CD8-positive, alpha-beta memory T cell (primary cell): ENCODE measurements around the gene TBC1D2B. TPM values are rescaled to one million over a fixed set of nuclear protein-coding genes. Genes with fewer than 3 reads are reported as not detected.
A peak's percentile ranks its signal among the peaks of the same experiment; 100 is the strongest.

Experiments
- CTCF ChIA-PET: fragments of 350-600 bp; sonication (Branson Sonifier 250); formaldehyde crosslinking; loops from one replicate; lab custom pipeline; 2021; ENCODE audit warnings: antibody characterized with exemption; lab: Charles Lee
- POLR2A ChIA-PET: fragments of 350-600 bp; sonication (Branson Sonifier 250); formaldehyde crosslinking; loops from one replicate; lab custom pipeline; 2021; ENCODE audit warnings: antibody characterized with exemption; lab: Charles Lee
- DNase-seq, 5 donors: peaks; one replicate each; pipeline versions ENCODE4 v3.0.0 to v3.0.0-alpha.2; 2020 to 2022; ENCODE audit warnings: mixed read lengths in 1 of 5
- H3K27ac ChIP-seq: one replicate; pipeline ENCODE4 v1.7.0; 2013; ENCODE audit warnings: low read depth, mild to moderate bottlenecking, low read length, moderate library complexity
- H3K27me3 ChIP-seq: 2 replicates; pipeline ENCODE4 v1.7.0; 2013; ENCODE audit warnings: low read length, mild to moderate bottlenecking; ENCODE audit not compliant: insufficient read depth, poor library complexity, severe bottlenecking
- H3K36me3 ChIP-seq: 2 replicates; pipeline ENCODE4 v1.7.0; 2013; ENCODE audit warnings: mild to moderate bottlenecking, low read length, moderate library complexity; ENCODE audit not compliant: insufficient read depth
- H3K4me1 ChIP-seq: 2 replicates; pipeline ENCODE4 v1.7.0; 2013; ENCODE audit warnings: mild to moderate bottlenecking, low read length, moderate library complexity; ENCODE audit not compliant: insufficient read depth
- H3K4me3 ChIP-seq: 2 replicates; pipeline ENCODE4 v1.7.0; 2013; ENCODE audit warnings: mild to moderate bottlenecking, low read length
- H3K9me3 ChIP-seq: 2 replicates; pipeline ENCODE4 v1.7.0; 2013; ENCODE audit warnings: mild to moderate bottlenecking, low read length
- H3K27ac Mint-ChIP-seq, 8 donors: one replicate each; pipeline ENCODE4 v1.8.0; 2020 to 2021; ENCODE audit warnings: mixed read lengths in 8 of 8, mild to moderate bottlenecking in 6 of 8, inconsistent platforms in 3 of 8, moderate library complexity in 3 of 8
- H3K27me3 Mint-ChIP-seq, 2 donors: one replicate each; pipeline ENCODE4 v1.8.0; 2020 to 2021; ENCODE audit warnings: mixed read lengths in 2 of 2, mild to moderate bottlenecking in 1 of 2, moderate library complexity in 1 of 2
- H3K36me3 Mint-ChIP-seq, 3 donors: one replicate each; pipeline ENCODE4 v1.8.0; 2020 to 2021; ENCODE audit warnings: mixed read lengths in 3 of 3, inconsistent platforms in 1 of 3, mild to moderate bottlenecking in 1 of 3
- H3K4me1 Mint-ChIP-seq, 3 donors: one replicate each; pipeline ENCODE4 v1.8.0; 2020 to 2021; ENCODE audit warnings: mixed read lengths in 3 of 3, inconsistent platforms in 1 of 3, mild to moderate bottlenecking in 1 of 3
- H3K4me3 Mint-ChIP-seq, 7 donors: one replicate each; pipeline ENCODE4 v1.8.0; 2020 to 2021; ENCODE audit warnings: mixed read lengths in 7 of 7, mild to moderate bottlenecking in 6 of 7, moderate library complexity in 4 of 7, inconsistent platforms in 2 of 7
- H3K9me3 Mint-ChIP-seq, 5 donors: one replicate each; pipeline ENCODE4 v1.8.0; 2020 to 2022; ENCODE audit warnings: mixed read lengths in 5 of 5, mild to moderate bottlenecking in 3 of 5, moderate library complexity in 2 of 5, inconsistent platforms in 1 of 5
- polyA plus RNA-seq: library from polyadenylated mRNA; unstranded; fragments of 300-500 nt; fragmentation: Illumina TruSeq; gene quantifications from one replicate; pipeline ENCODE4 v1.2.3, GENCODE V29; 2021
- total RNA-seq, 2 experiments: library from RNA; stranded (reverse); gene quantifications; one replicate each; pipeline ENCODE4 v1.2.3, GENCODE V29; 2021

The TBC1D2B gene
- total and polyA plus RNA-seq, 3 experiments from 2014 or later = 26.4 to 41.1 (median 40.1) TPM

DNA sequence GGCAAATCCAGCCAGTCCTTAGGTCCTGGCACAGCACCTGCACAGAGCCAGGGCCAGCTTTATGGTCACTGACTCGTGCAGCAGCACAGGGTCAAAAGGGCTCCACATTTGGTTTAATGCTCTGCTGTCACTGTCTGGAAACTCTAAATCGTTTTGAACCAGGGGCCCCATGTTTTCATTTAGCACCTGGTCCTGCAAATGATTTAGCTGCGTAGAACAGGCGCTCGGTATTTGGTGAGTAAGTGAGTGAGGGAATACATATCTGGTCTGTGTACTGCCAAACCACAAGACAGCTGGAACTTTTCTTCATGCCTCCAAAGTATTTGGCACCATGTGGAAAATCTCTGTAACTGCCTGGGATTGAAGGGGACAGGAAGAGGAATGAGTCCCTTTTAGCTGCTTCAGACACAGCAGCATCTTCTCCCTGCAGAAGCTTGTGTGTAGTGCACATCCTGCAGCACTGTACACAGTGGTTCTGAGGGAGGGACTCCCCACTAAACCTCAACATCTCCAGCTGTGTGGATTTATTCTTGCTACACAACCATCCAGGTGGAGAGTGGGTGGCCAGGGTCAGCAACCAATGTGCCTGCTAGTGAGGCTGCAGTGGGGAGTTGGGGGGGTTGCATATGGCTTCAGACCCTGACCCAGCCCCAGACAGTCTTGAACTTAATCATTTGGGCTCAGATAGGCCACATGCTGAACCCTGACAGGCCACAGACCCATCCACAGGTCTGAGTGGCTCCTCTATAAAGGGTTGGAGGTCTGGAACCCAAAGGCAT, 15.9 kb upstream of the TBC1D2B start:
- H3K27ac Mint-ChIP-seq = no peak overlapping the region
- Histone ChIP-seq H3K27me3 (no peaks in the 10 kb centered on the region), H3K4me1 (no peaks in the 10 kb centered on the region), H3K9me3 (no peaks in the 10 kb centered on the region), H3K36me3 (no peaks in the 10 kb centered on the region), H3K4me3 (no peak overlapping the region), H3K27ac (no peak overlapping the region)
- no peaks in the 10 kb centered on the region for H3K36me3 Mint-ChIP-seq
- ChIA-PET CTCF (interaction anchor here (1.0 to 3.4 kb wide), 3 partner anchors 13 to 102 kb away, joined by 3 to 10 read pairs (median 4); no protein-coding TSS in a partner anchor), POLR2A (no interaction called here)
- H3K27me3 Mint-ChIP-seq = peaks cover 0 to 6% of the 10 kb centered on the region in 2 donors
- H3K4me3 Mint-ChIP-seq = no peak overlapping the region
- peak in 1 of 5 donors; percentile 14 for DNase-seq
- H3K9me3 Mint-ChIP-seq = no peaks in the 10 kb centered on the region
- H3K4me1 Mint-ChIP-seq = peaks cover 0 to 19% (median 0%) of the 10 kb centered on the region in 3 donors

DNA sequence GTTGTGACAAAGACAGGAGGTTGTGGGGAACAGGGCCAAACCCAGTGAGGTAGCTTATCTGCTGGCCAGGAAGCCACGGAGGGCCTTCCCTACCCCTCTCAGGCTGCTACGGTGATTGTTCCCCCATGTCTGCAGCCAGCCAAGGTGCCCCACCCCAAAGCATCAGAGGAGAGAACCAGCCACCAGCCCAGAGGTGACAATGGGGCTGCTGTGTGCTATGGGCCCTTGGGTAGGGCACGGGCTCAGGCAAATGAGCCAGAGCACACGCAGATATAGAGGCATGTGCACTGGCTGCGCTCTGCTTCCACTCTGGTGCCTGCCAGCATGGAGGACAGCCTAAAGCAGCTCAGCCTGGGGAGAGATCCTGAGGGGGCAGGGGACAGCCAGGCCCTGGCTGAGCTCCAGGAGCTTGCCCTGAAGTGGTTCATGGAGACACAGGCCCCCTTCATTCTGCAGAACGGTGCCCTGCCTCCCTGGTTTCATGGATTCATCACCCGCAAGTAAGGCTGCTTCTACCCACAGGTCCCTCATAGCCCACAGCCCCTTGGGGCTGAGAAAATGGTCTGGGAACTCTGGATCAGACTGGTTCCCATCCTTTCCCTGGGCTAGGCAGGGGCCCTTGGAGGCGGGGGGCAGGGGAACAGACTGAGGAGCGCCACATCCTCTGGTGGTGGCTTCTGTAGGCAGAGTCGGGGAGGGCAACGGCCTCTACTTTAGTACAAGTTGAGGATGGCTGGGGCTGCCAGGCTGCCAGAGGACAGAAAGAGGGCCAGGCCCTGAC, 14.9 kb upstream of the TBC1D2B start, which contains the start of gene SH2D7:
SH2D7 (plus strand) TSS at position 301 of the 781 bp plus-strand sequence; CDS start at position 325, 24 bp downstream.
- H3K36me3 ChIP-seq = no peaks in the 10 kb centered on the region
- CTCF ChIA-PET = interaction anchor here (1.4 to 3.4 kb wide), 3 partner anchors 16 to 103 kb away, joined by 3 to 10 read pairs (median 4); no protein-coding TSS in a partner anchor

DNA sequence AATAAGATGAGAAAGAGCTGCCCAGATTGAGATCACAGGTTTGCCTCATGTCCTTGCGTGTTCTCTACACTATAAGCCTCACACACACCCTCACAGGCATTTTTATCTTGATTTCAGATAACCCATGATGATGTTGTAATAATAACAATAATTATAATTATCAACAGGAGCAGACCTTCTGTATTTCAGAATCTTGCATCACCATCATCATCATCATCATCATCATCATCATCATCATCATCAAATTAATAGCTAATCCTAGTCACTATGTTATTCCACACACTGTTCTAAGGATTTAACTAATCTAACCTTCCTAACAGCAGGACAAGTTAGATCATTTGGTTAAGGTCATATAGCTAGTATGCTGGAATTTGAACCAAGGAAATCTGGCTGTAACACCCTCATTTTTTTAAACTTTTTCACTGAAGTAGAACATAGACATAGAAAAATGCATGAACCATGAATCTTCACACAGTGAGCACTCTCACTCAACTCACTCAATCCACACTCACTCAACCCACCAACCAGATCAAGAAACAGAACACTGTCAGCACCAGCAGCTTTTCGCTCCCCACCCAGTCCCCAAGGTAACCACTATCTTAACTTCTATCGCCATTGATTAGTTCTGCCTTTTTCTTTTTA, 13.0 kb upstream of the TBC1D2B start:
- Histone ChIP-seq H3K36me3 (no peaks in the 10 kb centered on the region), H3K27ac (no peak overlapping the region), H3K9me3 (no peaks in the 10 kb centered on the region), H3K27me3 (no peaks in the 10 kb centered on the region), H3K4me1 (no peaks in the 10 kb centered on the region), H3K4me3 (no peak overlapping the region)
- CTCF ChIA-PET = interaction anchor here (1.1 to 1.8 kb wide), 2 partner anchors 12 to 105 kb away, joined by 3 to 4 read pairs; no protein-coding TSS in a partner anchor
- POLR2A ChIA-PET = no interaction called here
- Mint-ChIP-seq H3K9me3 (no peaks in the 10 kb centered on the region), H3K4me3 (no peak overlapping the region), H3K4me1 (peaks cover 0 to 19% (median 0%) of the 10 kb centered on the region in 3 donors), H3K36me3 (no peaks in the 10 kb centered on the region), H3K27ac (no peak overlapping the region), H3K27me3 (peaks cover 0 to 5% of the 10 kb centered on the region in 2 donors)
- no peak for DNase-seq

More for the DNA sequence above, 14.9 kb upstream of the TBC1D2B start, which contains the start of gene SH2D7:
- Mint-ChIP-seq H3K4me3 (no peak within 1 kb of the TSS), H3K27ac (peak within 1 kb of the TSS in 2 of 8 donors; percentile 29 to 41), H3K27me3 (peaks cover 0 to 6% of the 10 kb centered on the region in 2 donors), H3K4me1 (peaks cover 0 to 19% (median 0%) of the 10 kb centered on the region in 3 donors), H3K9me3 (no peaks in the 10 kb centered on the region), H3K36me3 (no peaks in the 10 kb centered on the region)
- Histone ChIP-seq H3K27me3 (no peaks in the 10 kb centered on the region), H3K4me1 (no peaks in the 10 kb centered on the region), H3K4me3 (no peak within 1 kb of the TSS), H3K27ac (no peak within 1 kb of the TSS), H3K9me3 (no peaks in the 10 kb centered on the region)
- POLR2A ChIA-PET = no interaction called here
- peak in 1 of 5 donors; percentile 38 for DNase-seq

DNA sequence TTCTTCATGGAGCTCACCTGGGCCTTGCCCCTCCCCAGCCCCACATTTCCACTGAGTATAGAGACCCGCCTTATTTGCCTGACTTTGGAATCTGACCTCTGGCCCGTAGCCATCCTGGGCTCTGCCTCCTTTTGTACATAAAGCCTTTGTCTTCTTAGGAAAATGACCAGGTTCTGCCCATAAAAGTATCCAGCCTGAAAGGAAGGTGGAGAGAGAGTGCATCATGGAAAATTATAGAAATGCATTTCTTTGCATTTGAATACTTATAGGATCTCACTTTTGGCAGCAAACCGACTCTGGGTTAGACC, 11.2 kb upstream of the TBC1D2B start:
- ChIA-PET CTCF (interaction anchor here (1.4 to 2.0 kb wide), 2 partner anchors 20 to 23 kb away, joined by 3 to 6 read pairs; no protein-coding TSS in a partner anchor), POLR2A (no interaction called here)
- Mint-ChIP-seq H3K4me3 (no peak overlapping the region), H3K4me1 (peaks cover 0 to 27% (median 0%) of the 10 kb centered on the region in 3 donors), H3K27ac (peak overlapping the region in 1 of 8 donors; percentile 40), H3K27me3 (no peaks in the 10 kb centered on the region), H3K36me3 (no peaks in the 10 kb centered on the region), H3K9me3 (no peaks in the 10 kb centered on the region)
- no peak for DNase-seq
- Histone ChIP-seq H3K27ac (no peak overlapping the region), H3K4me1 (no peaks in the 10 kb centered on the region), H3K9me3 (no peaks in the 10 kb centered on the region), H3K36me3 (no peaks in the 10 kb centered on the region), H3K4me3 (no peak overlapping the region), H3K27me3 (no peaks in the 10 kb centered on the region)

DNA sequence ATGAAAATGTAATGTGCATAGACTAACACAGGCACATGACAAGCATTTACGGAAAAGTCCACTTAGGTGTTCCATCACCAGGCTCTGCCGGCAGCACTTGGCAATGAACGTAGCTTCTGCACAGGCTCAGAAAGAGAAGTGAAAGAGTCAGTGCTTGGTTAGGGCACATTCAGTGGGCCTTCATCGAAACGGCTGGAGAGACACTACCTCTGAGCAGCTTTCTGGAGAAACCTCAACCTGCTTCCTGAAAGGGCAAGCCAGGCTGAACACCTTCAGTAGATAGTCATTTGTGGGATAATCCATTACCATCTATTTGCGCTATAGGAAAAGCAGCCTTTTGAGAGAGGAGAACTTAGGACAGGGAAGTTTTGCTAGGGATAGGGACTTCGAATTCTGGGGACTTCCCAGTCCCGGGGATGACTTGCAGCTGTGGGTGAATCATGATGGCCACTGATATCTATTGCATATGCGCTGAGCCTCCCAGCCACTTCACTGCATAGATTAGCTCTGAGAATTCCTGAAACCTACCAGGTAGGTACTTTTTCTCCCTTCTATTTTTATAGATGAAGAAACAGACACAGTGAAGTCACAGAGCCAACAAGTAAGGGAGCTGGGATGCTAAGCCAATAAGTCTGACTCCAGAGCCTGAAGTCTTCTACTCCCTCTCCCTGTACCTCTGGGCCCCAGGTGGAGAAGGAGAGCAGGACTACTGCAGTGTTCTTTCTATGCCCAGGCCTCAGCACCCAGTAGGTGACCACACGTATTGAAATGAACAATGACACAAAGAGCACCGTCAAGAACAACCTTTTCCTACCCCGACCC, 10.7 kb upstream of the TBC1D2B start:
- H3K27me3 Mint-ChIP-seq = no peaks in the 10 kb centered on the region
- H3K27ac Mint-ChIP-seq = peak overlapping the region in 1 of 8 donors; percentile 43
- H3K9me3 Mint-ChIP-seq = no peaks in the 10 kb centered on the region
- Histone ChIP-seq H3K4me3 (no peak overlapping the region), H3K36me3 (no peaks in the 10 kb centered on the region), H3K4me1 (no peaks in the 10 kb centered on the region), H3K27ac (no peak overlapping the region), H3K9me3 (no peaks in the 10 kb centered on the region), H3K27me3 (no peaks in the 10 kb centered on the region)
- no peaks in the 10 kb centered on the region for H3K36me3 Mint-ChIP-seq
- ChIA-PET POLR2A (no interaction called here), CTCF (interaction anchor here (1.4 to 2.0 kb wide), 2 partner anchors 20 to 24 kb away, joined by 3 to 6 read pairs; no protein-coding TSS in a partner anchor)
- H3K4me1 Mint-ChIP-seq = peaks cover 0 to 23% (median 0%) of the 10 kb centered on the region in 3 donors
- peak in 1 of 5 donors; percentile 11 for DNase-seq
- no peak overlapping the region for H3K4me3 Mint-ChIP-seq

DNA sequence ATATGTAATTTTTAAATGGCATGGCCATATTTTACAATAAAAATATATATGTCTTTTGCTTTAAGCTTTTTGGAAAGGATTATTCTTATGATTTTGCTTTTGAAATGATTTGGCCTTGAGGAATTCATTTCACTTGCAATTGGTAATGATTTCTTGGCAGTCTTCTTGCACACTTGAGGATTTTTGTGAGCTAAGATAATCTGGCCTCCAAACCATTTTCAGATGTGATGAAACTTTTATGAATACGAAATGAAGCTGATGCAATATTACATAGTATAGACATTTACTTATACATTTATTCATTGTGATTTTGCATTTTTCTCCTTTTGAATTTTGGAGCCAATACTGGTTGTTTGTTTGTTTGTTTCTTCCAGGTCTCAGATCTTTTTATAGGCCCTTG, 8.4 kb upstream of the TBC1D2B start:
- DNase-seq = no peak
- Mint-ChIP-seq H3K27ac (no peak overlapping the region), H3K4me1 (peaks cover 0 to 12% (median 2%) of the 10 kb centered on the region in 3 donors), H3K4me3 (no peak overlapping the region), H3K36me3 (no peaks in the 10 kb centered on the region), H3K27me3 (no peaks in the 10 kb centered on the region), H3K9me3 (no peaks in the 10 kb centered on the region)
- Histone ChIP-seq H3K27ac (no peak overlapping the region), H3K9me3 (no peaks in the 10 kb centered on the region), H3K36me3 (no peaks in the 10 kb centered on the region), H3K27me3 (no peaks in the 10 kb centered on the region), H3K4me3 (no peak overlapping the region), H3K4me1 (no peaks in the 10 kb centered on the region)
- CTCF ChIA-PET = no interaction called here
- POLR2A ChIA-PET = no interaction called here

DNA sequence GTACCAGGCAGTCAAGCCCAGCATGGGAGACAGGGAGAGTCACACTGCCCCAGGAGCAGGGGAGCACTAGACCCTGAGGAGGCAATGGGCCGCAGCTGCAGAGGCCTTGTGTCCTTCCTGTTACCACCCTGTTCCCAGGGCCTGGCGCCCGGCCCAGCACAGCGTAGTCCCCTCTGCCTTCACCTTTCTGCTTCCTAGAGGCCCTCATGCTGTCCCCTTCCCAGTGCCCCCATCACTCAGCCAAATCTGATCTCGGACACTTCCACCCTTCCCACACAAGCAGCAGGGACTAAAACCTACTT, 6.9 kb upstream of the TBC1D2B start:
- Histone ChIP-seq H3K9me3 (no peaks in the 10 kb centered on the region), H3K4me3 (no peak overlapping the region), H3K27ac (no peak overlapping the region), H3K27me3 (no peaks in the 10 kb centered on the region), H3K4me1 (no peaks in the 10 kb centered on the region), H3K36me3 (no peaks in the 10 kb centered on the region)
- Mint-ChIP-seq H3K9me3 (no peaks in the 10 kb centered on the region), H3K4me1 (peaks cover 0 to 15% (median 3%) of the 10 kb centered on the region in 3 donors), H3K27ac (no peak overlapping the region), H3K4me3 (no peak overlapping the region), H3K36me3 (no peaks in the 10 kb centered on the region), H3K27me3 (no peaks in the 10 kb centered on the region)
- ChIA-PET POLR2A (no interaction called here), CTCF (interaction anchor here (1.5 kb wide), 1 partner anchor 118 kb away, joined by 5 read pairs; no protein-coding TSS in a partner anchor)
- DNase-seq = peak in 1 of 5 donors; percentile 21
